GM19239 (cell line): Measurements from ENCODE around the gene DNAJC1.

Experiments used
- DNase-seq: peaks from one replicate; pipeline ENCODE4 v3.0.0; 2011; ENCODE audit warnings: low spot score; ENCODE audit not compliant: insufficient read length
- FAIRE-seq: peaks from 2 replicates; lab custom pipeline; 2011; peaks lifted over from hg19 to GRCh38; lab: Jason Lieb, UNC

The DNAJC1 gene

DNA sequence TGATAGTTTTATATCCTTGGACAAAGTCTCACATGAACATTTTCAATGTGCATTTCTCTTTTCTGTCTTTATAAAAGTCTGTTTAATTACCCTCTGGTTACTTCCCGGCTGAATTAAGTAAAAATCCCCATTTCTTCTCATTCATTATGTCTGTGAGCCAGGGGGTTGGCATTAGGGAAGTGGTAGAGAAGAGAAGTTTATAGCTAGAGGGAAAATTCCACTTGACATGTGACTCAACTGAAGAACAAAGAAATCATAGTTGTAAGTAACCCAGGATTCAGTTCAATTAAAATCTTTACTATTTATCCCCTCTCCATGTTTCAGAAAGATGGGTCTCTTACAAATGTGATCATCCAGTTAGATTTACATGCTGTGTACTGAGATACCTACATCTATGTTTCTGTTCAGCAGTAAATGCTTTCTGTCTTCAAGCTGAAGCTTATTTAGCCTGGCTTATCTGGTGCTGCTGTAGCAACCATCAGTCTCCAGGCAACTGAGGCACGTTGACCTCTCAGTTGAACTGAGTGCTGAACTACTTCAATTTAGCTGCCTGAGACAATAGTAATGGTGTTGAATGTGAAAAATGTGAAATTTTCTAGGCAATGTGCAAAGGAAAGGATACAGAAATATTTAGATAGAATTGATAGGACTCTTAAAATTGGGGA lies 287.9 kb downstream of the DNAJC1 start:
- DNase-seq = no peak
- FAIRE-seq = no peak

DNA sequence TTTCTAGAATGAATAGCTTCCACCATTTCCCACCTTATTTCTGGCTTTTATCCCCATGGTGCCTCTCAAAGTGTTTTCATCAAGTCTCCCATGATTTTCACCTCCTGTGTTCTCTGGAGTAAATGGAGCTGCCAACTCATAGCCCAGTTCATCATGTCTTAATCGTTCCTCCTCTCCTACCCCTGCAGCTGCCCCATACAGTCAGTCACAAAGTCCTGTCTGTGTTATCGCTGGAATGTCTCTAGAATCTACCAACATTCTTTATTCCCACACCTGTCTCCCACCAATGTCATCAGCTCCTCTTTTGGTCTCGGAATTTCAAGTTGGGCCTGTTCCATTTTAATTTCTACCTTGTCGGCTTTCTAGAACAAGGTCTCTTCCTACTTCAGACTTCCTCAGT lies 290.6 kb downstream of the DNAJC1 start:
- DNase-seq (no peak), FAIRE-seq (no peak)

DNA sequence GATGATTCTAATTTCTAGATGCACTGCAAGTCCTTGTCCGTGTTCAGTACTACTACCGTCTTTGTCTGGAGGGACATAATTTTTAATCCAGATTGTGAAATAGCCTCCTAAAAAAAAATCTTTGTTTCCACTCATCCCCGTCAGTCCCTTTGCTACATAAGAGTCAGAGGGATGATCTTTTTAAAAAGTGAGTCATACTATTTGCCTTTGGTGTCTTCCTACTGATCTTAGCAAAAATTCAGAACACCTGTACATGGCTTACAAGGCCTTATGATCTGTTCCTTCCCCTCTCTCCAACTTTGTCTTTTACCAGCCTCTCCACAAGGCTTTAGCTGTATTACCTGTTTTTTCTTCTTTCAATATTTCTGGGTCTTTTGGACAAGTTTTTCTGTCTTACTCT lies 296.0 kb downstream of the DNAJC1 start:
- DNase-seq (no peak), FAIRE-seq (no peak)
